ENCODE measurements around the gene TYROBP. TPM values are rescaled to one million over a fixed set of nuclear protein-coding genes. Genes with fewer than 3 reads are reported as not detected.

Gene TYROBP
- polyA plus RNA-seq, 2 of the 4 experiments (the other 2 are of a cell fraction): 0.21 TPM; not detected in 1

DNA sequence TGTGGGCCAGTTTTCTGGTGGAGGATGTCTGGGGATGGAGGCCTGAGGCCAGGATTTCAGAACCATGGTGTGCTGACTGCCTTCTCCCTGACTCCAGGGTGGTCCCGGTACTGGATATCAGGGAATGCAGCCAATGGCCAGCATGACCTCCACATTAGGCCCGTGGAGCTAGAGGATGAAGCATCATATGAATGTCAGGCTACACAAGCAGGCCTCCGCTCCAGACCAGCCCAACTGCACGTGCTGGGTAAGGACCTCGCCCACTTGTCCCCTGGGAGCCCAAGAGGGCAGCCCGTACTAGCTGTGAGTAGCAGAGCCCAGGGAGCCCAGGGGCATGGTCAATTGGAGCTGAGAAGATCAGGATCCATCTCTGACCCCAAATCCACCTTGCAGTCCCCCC, 49.8 kb downstream of the TYROBP start:
- no peak for DNase-seq (ENCODE audit: low read depth in 1 of 2, low spot score in 1 of 2)
- ChIA-PET CTCF (interaction anchor here (0.6 to 5.1 kb wide), 3 partner anchors 9 to 89 kb away, joined by 3 to 23 read pairs (median 4); no protein-coding TSS in a partner anchor), POLR2A (interaction anchor here (2.5 kb wide), 1 partner anchor 12 kb away, joined by 13 read pairs; no protein-coding TSS in a partner anchor)
- peak; percentile 59 for FAIRE-seq
- no peak for ATAC-seq
- H3K27ac ChIP-seq: no peak overlapping the region
- H3K4me3 ChIP-seq: no peak overlapping the region
- TF ChIP-seq HEYL (CRISPR knock-in tag; IDR thresholded peaks at IDR 0.05): no peak
- TF ChIP-seq, protein P1, sequence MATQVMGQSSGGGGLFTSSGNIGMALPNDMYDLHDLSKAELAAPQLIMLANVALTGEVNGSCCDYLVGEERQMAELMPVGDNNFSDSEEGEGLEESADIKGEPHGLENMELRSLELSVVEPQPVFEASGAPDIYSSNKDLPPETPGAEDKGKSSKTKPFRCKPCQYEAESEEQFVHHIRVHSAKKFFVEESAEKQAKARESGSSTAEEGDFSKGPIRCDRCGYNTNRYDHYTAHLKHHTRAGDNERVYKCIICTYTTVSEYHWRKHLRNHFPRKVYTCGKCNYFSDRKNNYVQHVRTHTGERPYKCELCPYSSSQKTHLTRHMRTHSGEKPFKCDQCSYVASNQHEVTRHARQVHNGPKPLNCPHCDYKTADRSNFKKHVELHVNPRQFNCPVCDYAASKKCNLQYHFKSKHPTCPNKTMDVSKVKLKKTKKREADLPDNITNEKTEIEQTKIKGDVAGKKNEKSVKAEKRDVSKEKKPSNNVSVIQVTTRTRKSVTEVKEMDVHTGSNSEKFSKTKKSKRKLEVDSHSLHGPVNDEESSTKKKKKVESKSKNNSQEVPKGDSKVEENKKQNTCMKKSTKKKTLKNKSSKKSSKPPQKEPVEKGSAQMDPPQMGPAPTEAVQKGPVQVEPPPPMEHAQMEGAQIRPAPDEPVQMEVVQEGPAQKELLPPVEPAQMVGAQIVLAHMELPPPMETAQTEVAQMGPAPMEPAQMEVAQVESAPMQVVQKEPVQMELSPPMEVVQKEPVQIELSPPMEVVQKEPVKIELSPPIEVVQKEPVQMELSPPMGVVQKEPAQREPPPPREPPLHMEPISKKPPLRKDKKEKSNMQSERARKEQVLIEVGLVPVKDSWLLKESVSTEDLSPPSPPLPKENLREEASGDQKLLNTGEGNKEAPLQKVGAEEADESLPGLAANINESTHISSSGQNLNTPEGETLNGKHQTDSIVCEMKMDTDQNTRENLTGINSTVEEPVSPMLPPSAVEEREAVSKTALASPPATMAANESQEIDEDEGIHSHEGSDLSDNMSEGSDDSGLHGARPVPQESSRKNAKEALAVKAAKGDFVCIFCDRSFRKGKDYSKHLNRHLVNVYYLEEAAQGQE (IDR thresholded peaks at IDR 0.05): no peak
- no peak for TF ChIP-seq ESRRA (IDR thresholded peaks at IDR 0.05; ENCODE audit: borderline replicate concordance, low read length)
- WGBS (ENCODE audit: missing lambda C conversion rate): 71% methylated on average over 6 of the region's 6 CpGs
- H3K4me2 ChIP-seq: no peak overlapping the region
- peaks cover 11% of the 10 kb centered on the region; the same call in 2 of the 3 replicates for H3K4me1 ChIP-seq
- no peaks in the 10 kb centered on the region for H3K9me3 ChIP-seq

DNA sequence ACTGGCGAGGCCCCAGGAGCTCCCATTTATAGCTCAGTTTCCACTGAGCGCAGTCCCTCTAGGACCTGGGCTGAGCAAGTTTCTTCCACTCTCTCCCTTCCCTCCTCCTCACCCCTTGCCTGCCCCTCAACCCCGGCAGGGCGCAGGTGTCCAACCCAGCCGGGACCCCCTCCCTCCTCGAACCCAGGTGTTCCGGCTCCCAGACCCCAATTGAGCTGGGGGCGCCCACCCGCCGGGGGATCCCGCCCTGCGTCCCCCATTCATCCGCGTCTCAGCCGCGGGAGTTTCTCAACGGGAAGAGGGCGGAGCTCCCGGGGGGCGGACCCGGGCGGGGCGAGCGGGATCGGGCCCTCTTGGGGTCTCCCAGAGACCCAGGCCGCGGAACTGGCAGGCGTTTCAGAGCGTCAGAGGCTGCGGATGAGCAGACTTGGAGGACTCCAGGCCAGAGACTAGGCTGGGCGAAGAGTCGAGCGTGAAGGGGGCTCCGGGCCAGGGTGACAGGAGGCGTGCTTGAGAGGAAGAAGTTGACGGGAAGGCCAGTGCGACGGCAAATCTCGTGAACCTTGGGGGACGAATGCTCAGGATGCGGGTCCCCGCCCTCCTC, 51.4 kb downstream of the TYROBP start, which contains the start of gene KIRREL2:
Gene KIRREL2, plus strand, starts transcription at position 366 of the 604 bp plus-strand sequence. Its CDS starts 209 bp downstream, at position 575.
- Histone ChIP-seq H3K9me3 (no peaks in the 10 kb centered on the region), H3K4me3 (peak within 1 kb of the TSS; percentile 55), H3K4me2 (peak within 1 kb of the TSS; percentile 99), H3K4me1 (peaks cover 11% of the 10 kb centered on the region; the same call in 2 of the 3 replicates), H3K27ac (peak within 1 kb of the TSS; percentile 45 to 78; a peak in 5 of 6 replicates)
- 13% methylated on average over 36 of the region's 42 CpGs for WGBS (ENCODE audit: missing lambda C conversion rate)
- POLR2A ChIA-PET: interaction anchor here (0.7 to 2.5 kb wide), 2 partner anchors 12 to 13 kb away, joined by 3 to 13 read pairs; no protein-coding TSS in a partner anchor
- CTCF ChIA-PET: interaction anchor here (0.9 to 5.1 kb wide), 7 partner anchors 8 to 121 kb away, joined by 3 to 23 read pairs (median 4); no protein-coding TSS in a partner anchor
- TF ChIP-seq FOSB (CRISPR knock-in tag; IDR thresholded peaks at IDR 0.05) (no peak), ESRRA (IDR thresholded peaks at IDR 0.05; ENCODE audit: borderline replicate concordance, low read length) (no peak), ZC3H11A (IDR thresholded peaks at IDR 0.05) (no peak), ZFP36 (IDR thresholded peaks at IDR 0.05; ENCODE audit: borderline replicate concordance, partially characterized antibody) (no peak), GATA3 (IDR thresholded peaks at IDR 0.05; ENCODE audit: borderline replicate concordance) (no peak)
- TF ChIP-seq, protein P1 (IDR thresholded peaks at IDR 0.05): 0 out of 2 replicates have a peak, but pooled peaks have one; percentile 34
- TF ChIP-seq, protein P2, sequence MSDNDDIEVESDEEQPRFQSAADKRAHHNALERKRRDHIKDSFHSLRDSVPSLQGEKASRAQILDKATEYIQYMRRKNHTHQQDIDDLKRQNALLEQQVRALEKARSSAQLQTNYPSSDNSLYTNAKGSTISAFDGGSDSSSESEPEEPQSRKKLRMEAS (IDR thresholded peaks at IDR 0.05): peak; percentile 41; the same call in 1 of the 2 replicates
- TF ChIP-seq, protein P3, sequence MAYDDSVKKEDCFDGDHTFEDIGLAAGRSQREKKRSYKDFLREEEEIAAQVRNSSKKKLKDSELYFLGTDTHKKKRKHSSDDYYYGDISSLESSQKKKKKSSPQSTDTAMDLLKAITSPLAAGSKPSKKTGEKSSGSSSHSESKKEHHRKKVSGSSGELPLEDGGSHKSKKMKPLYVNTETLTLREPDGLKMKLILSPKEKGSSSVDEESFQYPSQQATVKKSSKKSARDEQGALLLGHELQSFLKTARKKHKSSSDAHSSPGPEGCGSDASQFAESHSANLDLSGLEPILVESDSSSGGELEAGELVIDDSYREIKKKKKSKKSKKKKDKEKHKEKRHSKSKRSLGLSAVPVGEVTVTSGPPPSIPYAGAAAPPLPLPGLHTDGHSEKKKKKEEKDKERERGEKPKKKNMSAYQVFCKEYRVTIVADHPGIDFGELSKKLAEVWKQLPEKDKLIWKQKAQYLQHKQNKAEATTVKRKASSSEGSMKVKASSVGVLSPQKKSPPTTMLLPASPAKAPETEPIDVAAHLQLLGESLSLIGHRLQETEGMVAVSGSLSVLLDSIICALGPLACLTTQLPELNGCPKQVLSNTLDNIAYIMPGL (CRISPR knock-in tag; IDR thresholded peaks at IDR 0.05; ENCODE audit: borderline replicate concordance): no peak
- peak; percentile 57 to 75 for ATAC-seq
- peak in 1 of 2 experiments; percentile 80 for DNase-seq (ENCODE audit: low read depth in 1 of 2, low spot score in 1 of 2)
- FAIRE-seq: no peak

Small RNA genes within 50 kb of the gene (small RNA-seq; reads per million reads assigned to genes)
- gene AF038458.1: 0 reads per million in 6 experiments
- 0 reads per million in 6 experiments for gene RN7SL402P

Other genes with a start within 250 kb of the TYROBP start
- 0.78 and 1.4 TPM in 2 replicates for gene UPK1A, start 241.8 kb downstream of the TYROBP start, polyA plus RNA-seq (2011; rRNA removed)
- gene UPK1A, start 241.8 kb downstream of the TYROBP start, polyA plus RNA-seq (2017; fragmentation: RNase III; extraction: RNeasy Plus Mini Kit Qiagen cat#74134 plus additional on column Dnase treatment): 0.37 to 0.44 TPM (median 0.39 TPM) in 3 replicates
- not detected in 2 replicates for gene ZBTB32, start 203.7 kb downstream of the TYROBP start, polyA plus RNA-seq (2011; rRNA removed)
- gene ZBTB32, start 203.7 kb downstream of the TYROBP start, polyA plus RNA-seq (2017; fragmentation: RNase III; extraction: RNeasy Plus Mini Kit Qiagen cat#74134 plus additional on column Dnase treatment): not detected in 3 replicates
- 17.8 and 25.1 TPM in 2 replicates for gene KMT2B, start 190.3 kb downstream of the TYROBP start, polyA plus RNA-seq (2011; rRNA removed)
- 39.4 to 40.8 TPM (median 39.9 TPM) in 3 replicates for gene KMT2B, start 190.3 kb downstream of the TYROBP start, polyA plus RNA-seq (2017; fragmentation: RNase III; extraction: RNeasy Plus Mini Kit Qiagen cat#74134 plus additional on column Dnase treatment)
- gene IGFLR1, start 165.8 kb downstream of the TYROBP start, polyA plus RNA-seq (2011; rRNA removed): 5.7 and 6.4 TPM in 2 replicates
- gene IGFLR1, start 165.8 kb downstream of the TYROBP start, polyA plus RNA-seq (2017; fragmentation: RNase III; extraction: RNeasy Plus Mini Kit Qiagen cat#74134 plus additional on column Dnase treatment): 13.4 to 15.9 TPM (median 14.4 TPM) in 3 replicates
- gene U2AF1L4, start 162.9 kb downstream of the TYROBP start, polyA plus RNA-seq (2011; rRNA removed): 29.6 and 41.1 TPM in 2 replicates
- 39.0 to 45.6 TPM (median 42.8 TPM) in 3 replicates for gene U2AF1L4, start 162.9 kb downstream of the TYROBP start, polyA plus RNA-seq (2017; fragmentation: RNase III; extraction: RNeasy Plus Mini Kit Qiagen cat#74134 plus additional on column Dnase treatment)
- gene PSENEN, start 162.6 kb downstream of the TYROBP start, polyA plus RNA-seq (2011; rRNA removed): 111 and 133 TPM in 2 replicates
- gene PSENEN, start 162.6 kb downstream of the TYROBP start, polyA plus RNA-seq (2017; fragmentation: RNase III; extraction: RNeasy Plus Mini Kit Qiagen cat#74134 plus additional on column Dnase treatment): 191 to 203 TPM (median 197 TPM) in 3 replicates
- gene LIN37, start 159.7 kb downstream of the TYROBP start, polyA plus RNA-seq (2011; rRNA removed): 8.1 and 11.5 TPM in 2 replicates
- gene LIN37, start 159.7 kb downstream of the TYROBP start, polyA plus RNA-seq (2017; fragmentation: RNase III; extraction: RNeasy Plus Mini Kit Qiagen cat#74134 plus additional on column Dnase treatment): 20.4 to 23.1 TPM (median 22.0 TPM) in 3 replicates
- 0.12 and 0.16 TPM in 2 replicates for gene HSPB6, start 151.3 kb downstream of the TYROBP start, polyA plus RNA-seq (2011; rRNA removed)
- gene HSPB6, start 151.3 kb downstream of the TYROBP start, polyA plus RNA-seq (2017; fragmentation: RNase III; extraction: RNeasy Plus Mini Kit Qiagen cat#74134 plus additional on column Dnase treatment): 0.11 to 0.28 TPM (median 0.26 TPM) in 3 replicates
- gene PROSER3, start 150.1 kb downstream of the TYROBP start, polyA plus RNA-seq (2011; rRNA removed): 19.5 and 30.8 TPM in 2 replicates
- gene PROSER3, start 150.1 kb downstream of the TYROBP start, polyA plus RNA-seq (2017; fragmentation: RNase III; extraction: RNeasy Plus Mini Kit Qiagen cat#74134 plus additional on column Dnase treatment): 24.4 to 27.6 TPM (median 25.3 TPM) in 3 replicates
- 0.84 and 2.1 TPM in 2 replicates for gene ARHGAP33, start 132.7 kb downstream of the TYROBP start, polyA plus RNA-seq (2011; rRNA removed)
- 4.6 to 7.7 TPM (median 6.1 TPM) in 3 replicates for gene ARHGAP33, start 132.7 kb downstream of the TYROBP start, polyA plus RNA-seq (2017; fragmentation: RNase III; extraction: RNeasy Plus Mini Kit Qiagen cat#74134 plus additional on column Dnase treatment)
- gene PRODH2, start 95.5 kb downstream of the TYROBP start, polyA plus RNA-seq (2011; rRNA removed): 0.86 and 0.92 TPM in 2 replicates
- 0.55 to 1.0 TPM (median 0.73 TPM) in 3 replicates for gene PRODH2, start 95.5 kb downstream of the TYROBP start, polyA plus RNA-seq (2017; fragmentation: RNase III; extraction: RNeasy Plus Mini Kit Qiagen cat#74134 plus additional on column Dnase treatment)
- gene NPHS1, start 55.8 kb downstream of the TYROBP start, polyA plus RNA-seq (2011; rRNA removed): 0.27 and 0.30 TPM in 2 replicates
- gene NPHS1, start 55.8 kb downstream of the TYROBP start, polyA plus RNA-seq (2017; fragmentation: RNase III; extraction: RNeasy Plus Mini Kit Qiagen cat#74134 plus additional on column Dnase treatment): 0.16 to 0.27 TPM (median 0.21 TPM) in 3 replicates
- gene KIRREL2, start 51.4 kb downstream of the TYROBP start, polyA plus RNA-seq (2011; rRNA removed): 0.26 and 0.34 TPM in 2 replicates
- 0.21 to 0.75 TPM (median 0.54 TPM) in 3 replicates for gene KIRREL2, start 51.4 kb downstream of the TYROBP start, polyA plus RNA-seq (2017; fragmentation: RNase III; extraction: RNeasy Plus Mini Kit Qiagen cat#74134 plus additional on column Dnase treatment)
- 55.3 and 60.4 TPM in 2 replicates for gene APLP1, start 39.7 kb downstream of the TYROBP start, polyA plus RNA-seq (2011; rRNA removed)
- gene APLP1, start 39.7 kb downstream of the TYROBP start, polyA plus RNA-seq (2017; fragmentation: RNase III; extraction: RNeasy Plus Mini Kit Qiagen cat#74134 plus additional on column Dnase treatment): 52.1 to 54.8 TPM (median 54.7 TPM) in 3 replicates
- gene NFKBID, start 7.8 kb downstream of the TYROBP start, polyA plus RNA-seq (2011; rRNA removed): 4.0 and 4.1 TPM in 2 replicates
- 8.5 to 14.8 TPM (median 9.6 TPM) in 3 replicates for gene NFKBID, start 7.8 kb downstream of the TYROBP start, polyA plus RNA-seq (2017; fragmentation: RNase III; extraction: RNeasy Plus Mini Kit Qiagen cat#74134 plus additional on column Dnase treatment)
- gene HCST, start 5.8 kb downstream of the TYROBP start, polyA plus RNA-seq (2011; rRNA removed): 0.19 TPM in 1 of 2 replicates, not detected in the other
- 0.49 to 0.69 TPM in 2 of 3 replicates, not detected in the other for gene HCST, start 5.8 kb downstream of the TYROBP start, polyA plus RNA-seq (2017; fragmentation: RNase III; extraction: RNeasy Plus Mini Kit Qiagen cat#74134 plus additional on column Dnase treatment)
- 2.4 and 3.1 TPM in 2 replicates for gene LRFN3, start 28.1 kb upstream of the TYROBP start, polyA plus RNA-seq (2011; rRNA removed)
- gene LRFN3, start 28.1 kb upstream of the TYROBP start, polyA plus RNA-seq (2017; fragmentation: RNase III; extraction: RNeasy Plus Mini Kit Qiagen cat#74134 plus additional on column Dnase treatment): 12.8 to 17.1 TPM (median 16.6 TPM) in 3 replicates
- 22.8 and 25.3 TPM in 2 replicates for gene SDHAF1, start 86.9 kb upstream of the TYROBP start, polyA plus RNA-seq (2011; rRNA removed)
- 22.6 to 27.1 TPM (median 23.2 TPM) in 3 replicates for gene SDHAF1, start 86.9 kb upstream of the TYROBP start, polyA plus RNA-seq (2017; fragmentation: RNase III; extraction: RNeasy Plus Mini Kit Qiagen cat#74134 plus additional on column Dnase treatment)
- 0.56 and 0.60 TPM in 2 replicates for gene SYNE4, start 100.5 kb upstream of the TYROBP start, polyA plus RNA-seq (2011; rRNA removed)
- 0.37 to 0.49 TPM (median 0.44 TPM) in 3 replicates for gene SYNE4, start 100.5 kb upstream of the TYROBP start, polyA plus RNA-seq (2017; fragmentation: RNase III; extraction: RNeasy Plus Mini Kit Qiagen cat#74134 plus additional on column Dnase treatment)
- 27.5 and 34.2 TPM in 2 replicates for gene ALKBH6, start 105.9 kb upstream of the TYROBP start, polyA plus RNA-seq (2011; rRNA removed)
- gene ALKBH6, start 105.9 kb upstream of the TYROBP start, polyA plus RNA-seq (2017; fragmentation: RNase III; extraction: RNeasy Plus Mini Kit Qiagen cat#74134 plus additional on column Dnase treatment): 40.4 to 47.1 TPM (median 46.4 TPM) in 3 replicates
- 1.1 and 1.4 TPM in 2 replicates for gene CLIP3, start 124.6 kb upstream of the TYROBP start, polyA plus RNA-seq (2011; rRNA removed)
- gene CLIP3, start 124.6 kb upstream of the TYROBP start, polyA plus RNA-seq (2017; fragmentation: RNase III; extraction: RNeasy Plus Mini Kit Qiagen cat#74134 plus additional on column Dnase treatment): 1.3 to 1.9 TPM (median 1.5 TPM) in 3 replicates
- 3.1 and 3.2 TPM in 2 replicates for gene THAP8, start 146.0 kb upstream of the TYROBP start, polyA plus RNA-seq (2011; rRNA removed)
- gene THAP8, start 146.0 kb upstream of the TYROBP start, polyA plus RNA-seq (2017; fragmentation: RNase III; extraction: RNeasy Plus Mini Kit Qiagen cat#74134 plus additional on column Dnase treatment): 7.0 to 7.5 TPM (median 7.5 TPM) in 3 replicates
- 15.5 and 16.0 TPM in 2 replicates for gene WDR62, start 146.6 kb upstream of the TYROBP start, polyA plus RNA-seq (2011; rRNA removed)
- 30.9 to 34.1 TPM (median 32.9 TPM) in 3 replicates for gene WDR62, start 146.6 kb upstream of the TYROBP start, polyA plus RNA-seq (2017; fragmentation: RNase III; extraction: RNeasy Plus Mini Kit Qiagen cat#74134 plus additional on column Dnase treatment)
- gene OVOL3, start 202.8 kb upstream of the TYROBP start, polyA plus RNA-seq (2011; rRNA removed): not detected in 2 replicates
- gene OVOL3, start 202.8 kb upstream of the TYROBP start, polyA plus RNA-seq (2017; fragmentation: RNase III; extraction: RNeasy Plus Mini Kit Qiagen cat#74134 plus additional on column Dnase treatment): 0.14 to 0.63 TPM (median 0.31 TPM) in 3 replicates
- 107 and 123 TPM in 2 replicates for gene POLR2I, start 206.6 kb upstream of the TYROBP start, polyA plus RNA-seq (2011; rRNA removed)
- 264 to 284 TPM (median 277 TPM) in 3 replicates for gene POLR2I, start 206.6 kb upstream of the TYROBP start, polyA plus RNA-seq (2017; fragmentation: RNase III; extraction: RNeasy Plus Mini Kit Qiagen cat#74134 plus additional on column Dnase treatment)
- 384 and 395 TPM in 2 replicates for gene TBCB, start 207.2 kb upstream of the TYROBP start, polyA plus RNA-seq (2011; rRNA removed)
- gene TBCB, start 207.2 kb upstream of the TYROBP start, polyA plus RNA-seq (2017; fragmentation: RNase III; extraction: RNeasy Plus Mini Kit Qiagen cat#74134 plus additional on column Dnase treatment): 352 to 400 TPM (median 397 TPM) in 3 replicates
- gene CAPNS1, start 231.8 kb upstream of the TYROBP start, polyA plus RNA-seq (2011; rRNA removed): 1,014 and 1,236 TPM in 2 replicates
- gene CAPNS1, start 231.8 kb upstream of the TYROBP start, polyA plus RNA-seq (2017; fragmentation: RNase III; extraction: RNeasy Plus Mini Kit Qiagen cat#74134 plus additional on column Dnase treatment): 1,540 to 1,639 TPM (median 1,551 TPM) in 3 replicates
- not detected in 2 replicates for gene COX7A1, start 244.2 kb upstream of the TYROBP start, polyA plus RNA-seq (2011; rRNA removed)
- gene COX7A1, start 244.2 kb upstream of the TYROBP start, polyA plus RNA-seq (2017; fragmentation: RNase III; extraction: RNeasy Plus Mini Kit Qiagen cat#74134 plus additional on column Dnase treatment): not detected in 3 replicates